WTC11 (cell line): Measurements from ENCODE around the gene SPHKAP. TPM values are rescaled to one million over a fixed set of nuclear protein-coding genes. Genes with fewer than 3 reads are reported as not detected.

Experiments
- ATAC-seq: fragments of 200-7000 bp; cut with Tn5 transposase; 2 replicates; pipeline ENCODE4 v1.10.0; 2021; ENCODE audit warnings: mild to moderate bottlenecking, moderate library complexity
- CTCF ChIA-PET: fragments of 300-600 bp; sonication (Branson Sonifier 250); formaldehyde crosslinking; loops from one replicate; lab custom pipeline; 2021; ENCODE audit warnings: antibody characterized with exemption; lab: Charles Lee
- POLR2A ChIA-PET: fragments of 350-600 bp; sonication (Branson Sonifier 250); formaldehyde crosslinking; loops from one replicate; lab custom pipeline; 2021; ENCODE audit warnings: antibody characterized with exemption; lab: Charles Lee
- DNase-seq: peaks from one replicate; pipeline ENCODE4 v3.0.0; 2021; ENCODE audit warnings: low spot score
- H3K27ac Mint-ChIP-seq: 2 replicates; pipeline ENCODE4 v1.8.0; 2021; ENCODE audit warnings: mixed read lengths
- H3K27me3 Mint-ChIP-seq: 2 replicates; pipeline ENCODE4 v1.8.0; 2021; ENCODE audit warnings: low read depth, mild to moderate bottlenecking, moderate library complexity, mixed read lengths
- H3K36me3 Mint-ChIP-seq: 2 replicates; pipeline ENCODE4 v1.8.0; 2021; ENCODE audit warnings: mixed read lengths
- H3K4me1 Mint-ChIP-seq: 2 replicates; pipeline ENCODE4 v1.8.0; 2022; ENCODE audit warnings: mixed read lengths
- H3K4me3 Mint-ChIP-seq: 2 replicates; pipeline ENCODE4 v1.8.0; 2021; ENCODE audit warnings: mild to moderate bottlenecking, moderate library complexity, mixed read lengths
- H3K9me3 Mint-ChIP-seq: 2 replicates; pipeline ENCODE4 v1.8.0; 2021; ENCODE audit warnings: mixed read lengths
- ATF1 ChIP-seq: sonication (generic); formaldehyde crosslinking; IDR thresholded peaks from 2 replicates; pipeline ENCODE4 v1.8.1; 2023; ENCODE audit warnings: mild to moderate bottlenecking, moderate library complexity, missing genetic modification reagents
- ATF3 ChIP-seq: sonication (generic); formaldehyde crosslinking; conservative IDR thresholded peaks from 2 replicates; pipeline ENCODE4 v1.8.1; 2022; ENCODE audit warnings: mild to moderate bottlenecking, missing genetic modification reagents
- E2F4 ChIP-seq: sonication (generic); formaldehyde crosslinking; IDR thresholded peaks from 2 replicates; pipeline ENCODE4 v1.8.1; 2022; ENCODE audit warnings: low read depth, mild to moderate bottlenecking, moderate library complexity, missing genetic modification reagents, borderline replicate concordance
- EMX1 ChIP-seq: fragments of 250-450 bp; sonication (Bioruptor Pico); IDR thresholded peaks from 2 replicates; pipeline ENCODE4 v1.8.0; 2021; ENCODE audit warnings: mild to moderate bottlenecking
- GRHL2 ChIP-seq: fragments of 250-450 bp; sonication (Bioruptor Pico); IDR thresholded peaks from 2 replicates; pipeline ENCODE4 v1.8.0; 2022; ENCODE audit warnings: mild to moderate bottlenecking, moderate library complexity; ENCODE audit not compliant: insufficient replicate concordance, severe bottlenecking
- MXD4 ChIP-seq: fragments of 250-450 bp; sonication (Bioruptor Pico); IDR thresholded peaks from 2 replicates; pipeline ENCODE4 v1.8.0; 2021; ENCODE audit warnings: mild to moderate bottlenecking, moderate library complexity, borderline replicate concordance
- OVOL2 ChIP-seq: fragments of 250-450 bp; sonication (Bioruptor Pico); IDR thresholded peaks from 2 replicates; pipeline ENCODE4 v1.9.0; 2021; ENCODE audit warnings: mild to moderate bottlenecking, borderline replicate concordance
- PREB ChIP-seq: sonication (generic); formaldehyde crosslinking; IDR thresholded peaks from 2 replicates; pipeline ENCODE4 v1.8.1; 2022; ENCODE audit warnings: mild to moderate bottlenecking, missing genetic modification reagents, moderate library complexity, borderline replicate concordance
- SMAD3 ChIP-seq: sonication (generic); formaldehyde crosslinking; IDR thresholded peaks from 2 replicates; pipeline ENCODE4 v1.8.0; 2022; ENCODE audit warnings: missing genetic modification reagents, mild to moderate bottlenecking, borderline replicate concordance
- SOX15 ChIP-seq: fragments of 250-450 bp; sonication (Bioruptor Pico); IDR thresholded peaks from 2 replicates; pipeline ENCODE4 v1.9.0; 2021; ENCODE audit warnings: mild to moderate bottlenecking
- TCF7 ChIP-seq: sonication (generic); formaldehyde crosslinking; IDR thresholded peaks from 2 replicates; pipeline ENCODE4 v1.8.0; 2022; ENCODE audit warnings: mild to moderate bottlenecking, low read depth, missing genetic modification reagents, moderate library complexity
- TEAD1 ChIP-seq: sonication (generic); formaldehyde crosslinking; IDR thresholded peaks from 2 replicates; pipeline ENCODE4 v1.8.0; 2022; ENCODE audit warnings: mild to moderate bottlenecking, missing genetic modification reagents
- TEAD4 ChIP-seq: sonication (generic); formaldehyde crosslinking; IDR thresholded peaks from 2 replicates; pipeline ENCODE4 v1.8.0; 2022; ENCODE audit warnings: mild to moderate bottlenecking, missing genetic modification reagents
- TP53 ChIP-seq: sonication (generic); formaldehyde crosslinking; IDR thresholded peaks from 2 replicates; pipeline ENCODE4 v1.8.1; 2023; ENCODE audit warnings: mild to moderate bottlenecking, missing genetic modification reagents
- USF2 ChIP-seq: sonication (generic); formaldehyde crosslinking; IDR thresholded peaks from 2 replicates; pipeline ENCODE4 v1.8.1; 2023; ENCODE audit warnings: mild to moderate bottlenecking, missing genetic modification reagents, moderate library complexity
- ZNF219 ChIP-seq: sonication (generic); formaldehyde crosslinking; IDR thresholded peaks from 2 replicates; pipeline ENCODE4 v1.8.0; 2023; ENCODE audit warnings: missing genetic modification reagents, mild to moderate bottlenecking, borderline replicate concordance
- ZNF232 ChIP-seq: sonication (generic); formaldehyde crosslinking; IDR thresholded peaks from 2 replicates; pipeline ENCODE4 v1.8.0; 2022; ENCODE audit warnings: mild to moderate bottlenecking, missing genetic modification reagents
- ZNF416 ChIP-seq: fragments of 250-450 bp; sonication (Bioruptor Pico); IDR thresholded peaks from 2 replicates; pipeline ENCODE4 v1.9.0; 2021; ENCODE audit warnings: mild to moderate bottlenecking, inconsistent platforms
- total RNA-seq: library from RNA; stranded (reverse); gene quantifications from 3 replicates; pipeline ENCODE4 v1.2.3, GENCODE V29; 2021
- TF ChIP-seq, protein P1 (sequence below): sonication (generic); formaldehyde crosslinking; IDR thresholded peaks from 2 replicates; pipeline ENCODE4 v1.8.1; 2023; ENCODE audit warnings: mild to moderate bottlenecking, moderate library complexity, missing genetic modification reagents
- TF ChIP-seq, protein P2 (sequence below): sonication (generic); formaldehyde crosslinking; IDR thresholded peaks from 2 replicates; pipeline ENCODE4 v1.8.1; 2023; ENCODE audit warnings: mild to moderate bottlenecking, missing genetic modification reagents
- TF ChIP-seq, protein P3 (sequence below): fragments of 250-450 bp; sonication (Bioruptor Pico); IDR thresholded peaks from 2 replicates; pipeline ENCODE4 v1.9.0; 2021; ENCODE audit warnings: mild to moderate bottlenecking, borderline replicate concordance
- TF ChIP-seq, protein P4 (sequence below): sonication (generic); formaldehyde crosslinking; IDR thresholded peaks from 2 replicates; pipeline ENCODE4 v1.8.0; 2023; ENCODE audit warnings: missing genetic modification reagents
- TF ChIP-seq, protein P5 (sequence below): fragments of 250-450 bp; sonication (Bioruptor Pico); IDR thresholded peaks from 2 replicates; pipeline ENCODE4 v1.8.0; 2021; ENCODE audit warnings: mild to moderate bottlenecking

The SPHKAP gene
- total RNA-seq, 1 experiment from 2014 or later = not detected

GRCh38 chr2:227960317-227960716, 221.2 kb downstream of the SPHKAP start:
- ATAC-seq (no peak), DNase-seq (no peak)
- peaks cover 10% of the 10 kb centered on the region for H3K9me3 Mint-ChIP-seq
- TF ChIP-seq MXD4 (CRISPR knock-in tag) (no peak), GRHL2 (no peak), SOX15 (CRISPR knock-in tag) (no peak), ZNF416 (CRISPR knock-in tag) (no peak), EMX1 (CRISPR knock-in tag) (no peak), PREB (no peak), SMAD3 (CRISPR knock-in tag) (no peak), OVOL2 (CRISPR knock-in tag) (no peak), TCF7 (CRISPR knock-in tag) (no peak), TEAD1 (CRISPR knock-in tag) (no peak), ATF3 (no peak), TEAD4 (CRISPR knock-in tag) (no peak)
- TF ChIP-seq, protein P1, sequence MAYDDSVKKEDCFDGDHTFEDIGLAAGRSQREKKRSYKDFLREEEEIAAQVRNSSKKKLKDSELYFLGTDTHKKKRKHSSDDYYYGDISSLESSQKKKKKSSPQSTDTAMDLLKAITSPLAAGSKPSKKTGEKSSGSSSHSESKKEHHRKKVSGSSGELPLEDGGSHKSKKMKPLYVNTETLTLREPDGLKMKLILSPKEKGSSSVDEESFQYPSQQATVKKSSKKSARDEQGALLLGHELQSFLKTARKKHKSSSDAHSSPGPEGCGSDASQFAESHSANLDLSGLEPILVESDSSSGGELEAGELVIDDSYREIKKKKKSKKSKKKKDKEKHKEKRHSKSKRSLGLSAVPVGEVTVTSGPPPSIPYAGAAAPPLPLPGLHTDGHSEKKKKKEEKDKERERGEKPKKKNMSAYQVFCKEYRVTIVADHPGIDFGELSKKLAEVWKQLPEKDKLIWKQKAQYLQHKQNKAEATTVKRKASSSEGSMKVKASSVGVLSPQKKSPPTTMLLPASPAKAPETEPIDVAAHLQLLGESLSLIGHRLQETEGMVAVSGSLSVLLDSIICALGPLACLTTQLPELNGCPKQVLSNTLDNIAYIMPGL = no peak
- TF ChIP-seq, protein P2, sequence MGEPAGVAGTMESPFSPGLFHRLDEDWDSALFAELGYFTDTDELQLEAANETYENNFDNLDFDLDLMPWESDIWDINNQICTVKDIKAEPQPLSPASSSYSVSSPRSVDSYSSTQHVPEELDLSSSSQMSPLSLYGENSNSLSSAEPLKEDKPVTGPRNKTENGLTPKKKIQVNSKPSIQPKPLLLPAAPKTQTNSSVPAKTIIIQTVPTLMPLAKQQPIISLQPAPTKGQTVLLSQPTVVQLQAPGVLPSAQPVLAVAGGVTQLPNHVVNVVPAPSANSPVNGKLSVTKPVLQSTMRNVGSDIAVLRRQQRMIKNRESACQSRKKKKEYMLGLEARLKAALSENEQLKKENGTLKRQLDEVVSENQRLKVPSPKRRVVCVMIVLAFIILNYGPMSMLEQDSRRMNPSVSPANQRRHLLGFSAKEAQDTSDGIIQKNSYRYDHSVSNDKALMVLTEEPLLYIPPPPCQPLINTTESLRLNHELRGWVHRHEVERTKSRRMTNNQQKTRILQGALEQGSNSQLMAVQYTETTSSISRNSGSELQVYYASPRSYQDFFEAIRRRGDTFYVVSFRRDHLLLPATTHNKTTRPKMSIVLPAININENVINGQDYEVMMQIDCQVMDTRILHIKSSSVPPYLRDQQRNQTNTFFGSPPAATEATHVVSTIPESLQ (CRISPR knock-in tag) = no peak
- TF ChIP-seq, protein P3, sequence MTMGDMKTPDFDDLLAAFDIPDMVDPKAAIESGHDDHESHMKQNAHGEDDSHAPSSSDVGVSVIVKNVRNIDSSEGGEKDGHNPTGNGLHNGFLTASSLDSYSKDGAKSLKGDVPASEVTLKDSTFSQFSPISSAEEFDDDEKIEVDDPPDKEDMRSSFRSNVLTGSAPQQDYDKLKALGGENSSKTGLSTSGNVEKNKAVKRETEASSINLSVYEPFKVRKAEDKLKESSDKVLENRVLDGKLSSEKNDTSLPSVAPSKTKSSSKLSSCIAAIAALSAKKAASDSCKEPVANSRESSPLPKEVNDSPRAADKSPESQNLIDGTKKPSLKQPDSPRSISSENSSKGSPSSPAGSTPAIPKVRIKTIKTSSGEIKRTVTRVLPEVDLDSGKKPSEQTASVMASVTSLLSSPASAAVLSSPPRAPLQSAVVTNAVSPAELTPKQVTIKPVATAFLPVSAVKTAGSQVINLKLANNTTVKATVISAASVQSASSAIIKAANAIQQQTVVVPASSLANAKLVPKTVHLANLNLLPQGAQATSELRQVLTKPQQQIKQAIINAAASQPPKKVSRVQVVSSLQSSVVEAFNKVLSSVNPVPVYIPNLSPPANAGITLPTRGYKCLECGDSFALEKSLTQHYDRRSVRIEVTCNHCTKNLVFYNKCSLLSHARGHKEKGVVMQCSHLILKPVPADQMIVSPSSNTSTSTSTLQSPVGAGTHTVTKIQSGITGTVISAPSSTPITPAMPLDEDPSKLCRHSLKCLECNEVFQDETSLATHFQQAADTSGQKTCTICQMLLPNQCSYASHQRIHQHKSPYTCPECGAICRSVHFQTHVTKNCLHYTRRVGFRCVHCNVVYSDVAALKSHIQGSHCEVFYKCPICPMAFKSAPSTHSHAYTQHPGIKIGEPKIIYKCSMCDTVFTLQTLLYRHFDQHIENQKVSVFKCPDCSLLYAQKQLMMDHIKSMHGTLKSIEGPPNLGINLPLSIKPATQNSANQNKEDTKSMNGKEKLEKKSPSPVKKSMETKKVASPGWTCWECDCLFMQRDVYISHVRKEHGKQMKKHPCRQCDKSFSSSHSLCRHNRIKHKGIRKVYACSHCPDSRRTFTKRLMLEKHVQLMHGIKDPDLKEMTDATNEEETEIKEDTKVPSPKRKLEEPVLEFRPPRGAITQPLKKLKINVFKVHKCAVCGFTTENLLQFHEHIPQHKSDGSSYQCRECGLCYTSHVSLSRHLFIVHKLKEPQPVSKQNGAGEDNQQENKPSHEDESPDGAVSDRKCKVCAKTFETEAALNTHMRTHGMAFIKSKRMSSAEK = no peak
- TF ChIP-seq, protein P4, sequence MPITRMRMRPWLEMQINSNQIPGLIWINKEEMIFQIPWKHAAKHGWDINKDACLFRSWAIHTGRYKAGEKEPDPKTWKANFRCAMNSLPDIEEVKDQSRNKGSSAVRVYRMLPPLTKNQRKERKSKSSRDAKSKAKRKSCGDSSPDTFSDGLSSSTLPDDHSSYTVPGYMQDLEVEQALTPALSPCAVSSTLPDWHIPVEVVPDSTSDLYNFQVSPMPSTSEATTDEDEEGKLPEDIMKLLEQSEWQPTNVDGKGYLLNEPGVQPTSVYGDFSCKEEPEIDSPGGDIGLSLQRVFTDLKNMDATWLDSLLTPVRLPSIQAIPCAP = no peak
- no peaks in the 10 kb centered on the region for H3K27me3 Mint-ChIP-seq
- no peak overlapping the region for H3K27ac Mint-ChIP-seq
- no peaks in the 10 kb centered on the region for H3K4me1 Mint-ChIP-seq
- ChIA-PET POLR2A (no interaction called here), CTCF (no interaction called here)
- H3K4me3 Mint-ChIP-seq = no peak overlapping the region
- H3K36me3 Mint-ChIP-seq = no peaks in the 10 kb centered on the region

- H3K36me3 Mint-ChIP-seq = no peaks in the 10 kb centered on the region; the same call in 1 of the 2 replicates
- H3K27ac Mint-ChIP-seq = no peak overlapping the region
- DNase-seq (no peak), ATAC-seq (no peak)
- ChIA-PET POLR2A (interaction anchor here (0.6 kb wide), 1 partner anchor 58 kb away, joined by 3 read pairs; no protein-coding TSS in a partner anchor), CTCF (interaction anchor here (0.7 kb wide), 1 partner anchor 438 kb away, joined by 3 read pairs; no protein-coding TSS in a partner anchor)
- no peak overlapping the region for H3K4me3 Mint-ChIP-seq
- peaks cover 11% of the 10 kb centered on the region for H3K4me1 Mint-ChIP-seq
- H3K27me3 Mint-ChIP-seq = no peaks in the 10 kb centered on the region; the same call in 1 of the 2 replicates
- H3K9me3 Mint-ChIP-seq = peaks cover 4% of the 10 kb centered on the region
- TF ChIP-seq SMAD3 (CRISPR knock-in tag) (no peak), E2F4 (CRISPR knock-in tag) (no peak), USF2 (no peak), TP53 (no peak), ZNF232 (CRISPR knock-in tag) (no peak), ZNF219 (CRISPR knock-in tag) (no peak), ATF1 (CRISPR knock-in tag) (no peak)
- TF ChIP-seq, protein P5, sequence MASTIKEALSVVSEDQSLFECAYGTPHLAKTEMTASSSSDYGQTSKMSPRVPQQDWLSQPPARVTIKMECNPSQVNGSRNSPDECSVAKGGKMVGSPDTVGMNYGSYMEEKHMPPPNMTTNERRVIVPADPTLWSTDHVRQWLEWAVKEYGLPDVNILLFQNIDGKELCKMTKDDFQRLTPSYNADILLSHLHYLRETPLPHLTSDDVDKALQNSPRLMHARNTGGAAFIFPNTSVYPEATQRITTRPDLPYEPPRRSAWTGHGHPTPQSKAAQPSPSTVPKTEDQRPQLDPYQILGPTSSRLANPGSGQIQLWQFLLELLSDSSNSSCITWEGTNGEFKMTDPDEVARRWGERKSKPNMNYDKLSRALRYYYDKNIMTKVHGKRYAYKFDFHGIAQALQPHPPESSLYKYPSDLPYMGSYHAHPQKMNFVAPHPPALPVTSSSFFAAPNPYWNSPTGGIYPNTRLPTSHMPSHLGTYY = no peak
Measured at GRCh38 chr2:227942965-227943364, 238.5 kb downstream of the SPHKAP start.
